ENCODE results near the gene ADA.

GRCh38 chr20:44625361-44625760 is 26.1 kb downstream of the ADA start:
- no peak for TF ChIP-seq POLR2AphosphoS5 (IDR thresholded peaks at IDR 0.05)
- TF ChIP-seq CTCF (IDR thresholded peaks at IDR 0.05): no peak
- no peak for TF ChIP-seq POLR2A (IDR thresholded peaks at IDR 0.05)
